Umbilical cord (tissue), 2 donors: Measurements from ENCODE around the gene KLRC4. TPM values are rescaled to one million over a fixed set of nuclear protein-coding genes. Genes with fewer than 3 reads are reported as not detected.
"Not testable (repeated sequence)": the region's sequence is repeated elsewhere in the genome, so short reads cannot be mapped to it uniquely, and the experiment has no call there.

Source experiments
- DNase-seq: peaks from one replicate; pipeline ENCODE4 v3.0.0-alpha.2; 2015; ENCODE audit warnings: low spot score
- total RNA-seq: library from RNA; depleted of rRNA; stranded (reverse); fragments of >200 nt; gene quantifications from one replicate; pipeline ENCODE4 v1.2.3, GENCODE V29; 2014; ENCODE audit warnings: low replicate concordance; ENCODE audit not compliant: insufficient read depth

KLRC4 gene
- total RNA-seq, 1 donor from 2014 or later: 12.8 TPM

DNA sequence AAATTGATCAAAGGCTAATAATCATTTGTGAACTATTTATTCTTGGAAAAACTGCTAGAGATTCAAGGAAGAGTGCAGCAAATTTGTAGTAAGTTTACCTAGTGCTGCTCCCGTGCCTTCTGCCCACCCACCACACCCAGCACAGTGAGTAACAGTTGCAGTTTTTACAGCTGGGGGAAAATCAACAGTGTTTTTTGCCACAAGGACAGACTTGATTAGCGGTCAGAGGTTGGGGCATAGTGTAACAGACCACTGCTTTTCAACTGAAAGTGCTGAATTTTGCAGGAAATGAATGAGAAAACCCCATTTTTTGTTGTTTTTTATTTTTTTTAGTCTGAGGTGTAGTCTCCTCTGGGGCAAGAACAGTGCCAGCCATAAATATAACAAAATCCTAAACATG lies 12.3 kb downstream of the KLRC4 start:
- DNase-seq: no peak

DNA sequence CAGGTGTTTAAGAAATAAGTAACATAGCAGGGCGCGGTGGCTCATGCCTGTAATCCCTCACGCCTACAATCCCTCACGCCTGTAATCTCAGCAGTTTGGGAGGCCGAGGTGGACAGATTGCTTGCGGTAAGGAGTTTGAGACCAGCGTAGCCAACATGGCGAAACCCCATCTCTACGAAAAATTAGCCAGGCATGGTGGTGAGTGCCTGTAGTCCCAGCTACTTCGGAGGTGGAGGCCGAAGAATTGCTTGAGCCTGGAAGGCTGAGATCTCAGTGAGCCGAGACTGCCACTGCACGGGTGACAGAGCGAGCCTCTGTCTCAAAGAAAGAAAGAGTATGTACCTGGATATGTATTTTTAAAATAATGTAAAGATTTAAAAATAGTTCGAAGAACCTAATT lies 13.4 kb downstream of the KLRC4 start:
- DNase-seq: not testable (repeated sequence)

DNA sequence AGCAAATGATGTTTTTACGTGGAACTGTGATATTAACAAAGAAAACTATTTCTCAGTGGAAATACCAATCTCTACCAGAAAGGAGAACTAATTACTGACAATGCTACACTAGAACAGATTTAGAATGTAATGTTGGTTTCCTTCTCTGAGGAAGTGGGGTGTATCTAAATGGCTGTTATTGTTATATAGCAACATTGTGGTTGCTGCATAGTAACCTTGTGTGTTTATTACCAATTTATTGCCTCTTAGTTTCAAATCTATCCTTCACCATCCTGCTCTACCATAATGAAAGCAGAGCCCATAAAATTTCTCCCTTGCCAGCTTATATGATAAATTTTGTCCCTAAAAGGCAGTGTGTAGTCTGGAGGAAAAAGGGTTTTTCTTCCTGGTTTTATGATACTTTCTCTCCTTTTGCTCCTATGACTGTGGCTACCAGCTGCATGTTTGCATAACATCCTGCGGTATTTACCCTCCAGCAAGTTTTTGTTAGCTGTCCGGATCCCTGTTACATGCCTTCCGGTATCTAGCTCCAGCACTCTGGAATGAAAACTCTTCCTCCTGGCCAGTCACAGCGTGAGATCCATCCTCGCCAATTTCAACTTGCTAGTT lies 14.1 kb downstream of the KLRC4 start:
- peak; percentile 46 for DNase-seq

DNA sequence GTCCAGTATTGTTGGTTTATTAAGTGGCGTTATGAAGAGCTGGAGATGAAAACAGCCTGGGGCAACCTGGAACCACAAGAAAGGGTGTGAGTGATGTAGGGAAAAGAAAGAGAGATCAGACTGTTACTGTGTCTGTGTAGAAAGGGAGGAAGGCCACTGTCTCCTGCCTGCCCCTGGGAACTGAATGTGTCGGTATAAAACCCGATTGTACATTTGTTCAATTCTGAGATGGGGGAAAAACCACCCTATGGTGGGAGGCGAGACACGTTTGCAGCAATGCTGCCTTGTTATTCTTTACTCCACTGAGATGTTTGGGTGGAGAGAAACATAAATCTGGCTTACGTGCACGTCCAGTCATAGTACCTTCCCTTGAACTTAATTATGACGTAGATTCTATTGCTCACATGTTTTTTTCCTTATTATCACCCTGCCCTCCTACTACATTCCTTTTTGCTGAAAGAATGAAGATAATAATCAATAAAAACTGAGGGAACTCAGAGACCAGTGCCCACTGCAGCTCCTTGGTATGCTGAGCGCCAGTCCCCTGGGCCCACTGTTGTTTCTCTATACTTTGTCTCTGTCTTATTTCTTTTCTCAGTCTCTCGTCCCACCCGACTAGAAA lies 14.9 kb downstream of the KLRC4 start:
- DNase-seq: not testable (repeated sequence)

DNA sequence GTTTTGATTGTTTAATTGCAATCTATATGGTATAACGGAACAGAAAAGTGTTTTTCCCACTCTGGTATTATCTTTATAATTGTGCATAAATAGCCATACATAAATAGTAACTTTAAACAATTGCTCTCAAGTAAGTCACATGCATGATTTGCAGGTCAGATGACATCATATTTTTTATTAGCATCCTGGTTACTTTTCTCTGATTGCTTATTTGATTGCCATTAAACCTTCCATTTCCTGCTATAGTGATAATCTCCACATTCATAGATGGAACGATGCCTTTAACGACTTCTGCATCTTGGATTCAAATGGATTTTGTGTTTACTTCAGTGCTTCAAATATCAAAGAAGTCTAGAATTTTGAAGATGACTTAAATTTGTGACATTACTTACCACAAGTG lies 16.3 kb downstream of the KLRC4 start:
- DNase-seq: no peak

DNA sequence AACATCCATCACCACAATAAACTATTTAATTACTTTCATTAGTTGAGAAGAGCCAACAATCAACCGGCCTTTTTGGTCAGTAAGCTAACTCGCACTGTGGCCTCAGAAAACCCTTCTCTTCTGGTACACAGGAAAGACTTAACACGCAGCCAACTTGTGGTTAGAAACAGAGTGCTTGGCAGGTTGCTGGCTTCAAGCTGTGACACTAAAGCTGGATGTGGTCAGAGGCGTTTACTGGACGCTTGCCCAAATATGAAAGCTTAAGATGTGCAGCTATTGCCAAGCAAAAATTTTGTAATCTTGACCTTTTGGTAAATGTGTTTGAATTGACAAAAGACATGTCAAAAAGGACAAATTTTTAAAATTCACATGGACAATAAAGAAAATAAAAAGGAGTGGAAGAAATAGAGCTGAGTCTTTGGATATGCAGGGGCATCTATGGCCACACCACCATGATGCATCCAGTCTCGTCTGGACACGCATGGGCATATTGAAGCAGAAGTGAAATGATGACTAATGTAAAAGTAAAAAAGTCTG lies 17.1 kb downstream of the KLRC4 start:
- DNase-seq: peak; percentile 28

DNA sequence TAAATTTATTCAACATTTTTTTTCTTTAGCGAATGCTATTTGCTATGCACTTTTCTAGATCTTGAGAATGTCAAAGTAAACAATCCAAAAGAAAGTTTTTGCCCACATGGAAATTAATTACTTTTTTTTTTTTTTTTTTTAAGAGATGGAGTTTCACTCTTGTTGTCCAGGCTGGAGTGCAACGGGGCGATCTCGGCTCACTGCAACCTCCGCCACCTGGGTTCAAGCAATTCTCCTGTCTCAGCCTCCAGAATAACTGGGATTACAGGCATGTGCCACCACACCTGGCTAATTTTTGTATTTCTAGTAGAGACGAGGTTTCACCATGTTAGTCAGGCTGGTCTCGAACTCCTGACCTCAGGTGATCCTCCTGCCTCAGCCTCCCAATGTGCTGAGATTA lies 18.6 kb downstream of the KLRC4 start:
- DNase-seq: not testable (repeated sequence)

DNA sequence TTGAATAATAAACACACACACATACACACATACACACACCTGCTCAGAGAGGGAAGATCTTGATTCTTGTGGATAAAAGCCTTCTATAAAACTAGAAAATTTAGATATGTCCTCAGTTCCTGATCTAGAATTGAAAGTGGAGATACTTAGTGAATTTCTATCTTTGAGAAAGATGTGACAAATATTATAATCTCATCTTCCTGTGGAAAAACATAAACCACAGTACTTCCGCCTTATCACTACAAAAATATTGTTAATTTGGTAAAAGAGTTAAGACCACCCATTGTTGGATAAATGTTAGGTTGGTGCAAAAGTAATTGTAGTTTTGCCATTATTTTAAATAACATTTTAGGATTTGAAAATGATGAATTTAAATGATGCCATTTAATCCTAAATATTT lies 19.7 kb downstream of the KLRC4 start, which contains the start of gene KLRK1:
Gene KLRK1 (minus strand): TSS at position 138 of the 400 bp plus-strand sequence. CDS start 1,231 bp downstream, outside the sequence.
- DNase-seq: no peak

DNA sequence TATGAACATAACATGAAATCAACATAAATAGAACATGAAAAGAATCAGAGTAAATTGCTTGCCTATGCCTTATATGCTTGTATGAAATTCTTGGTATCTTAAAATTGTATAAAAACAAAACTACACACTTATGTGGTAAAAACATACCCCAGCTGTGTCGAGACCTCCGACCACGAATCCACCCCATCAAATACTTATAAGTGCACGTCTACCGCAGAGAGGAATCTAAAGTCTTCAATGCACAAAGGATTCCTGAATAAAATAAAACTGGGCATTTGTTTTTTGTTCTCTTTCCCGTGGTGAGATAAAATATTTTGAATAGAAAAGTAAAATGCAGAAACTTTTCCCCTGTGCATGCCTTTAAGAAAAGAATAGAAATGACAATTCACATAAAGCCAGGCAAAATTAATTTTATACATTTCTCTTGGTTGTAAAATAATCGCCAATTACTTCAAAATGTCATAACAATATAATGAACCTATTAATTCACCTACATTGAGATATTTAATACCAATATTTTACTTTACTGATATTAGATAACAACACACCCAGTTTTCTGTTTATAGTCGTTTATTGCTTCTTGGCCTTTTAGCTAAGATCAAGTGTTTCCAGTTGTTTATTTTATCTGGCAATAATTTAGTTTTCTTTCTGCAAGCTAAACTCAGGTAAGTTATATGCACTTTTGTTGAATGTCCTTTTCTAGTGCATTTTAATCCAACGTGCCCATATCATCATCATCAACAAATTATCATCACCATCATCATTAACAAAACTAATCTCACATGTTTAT lies 20.7 kb downstream of the KLRC4 start:
- DNase-seq: no peak

DNA sequence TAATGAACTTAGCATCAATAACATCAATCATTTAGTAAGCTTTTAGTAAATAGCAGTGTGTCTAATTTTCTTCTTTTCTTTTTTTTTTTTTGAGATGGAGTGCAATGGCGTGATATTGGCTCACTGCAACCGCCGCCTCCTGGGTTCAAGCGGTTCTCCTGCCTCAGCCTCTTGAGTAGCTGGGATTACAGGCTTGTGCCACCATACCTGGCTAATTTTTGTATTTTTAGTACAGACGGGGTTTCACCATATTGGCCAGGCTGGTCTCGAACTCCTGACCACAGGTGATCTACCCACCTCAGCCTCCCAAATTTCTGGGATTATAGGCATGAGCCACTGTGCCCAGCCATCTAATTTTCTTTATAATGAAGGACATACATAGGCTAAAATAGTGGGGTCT lies 22.1 kb downstream of the KLRC4 start:
- DNase-seq: not testable (repeated sequence)

DNA sequence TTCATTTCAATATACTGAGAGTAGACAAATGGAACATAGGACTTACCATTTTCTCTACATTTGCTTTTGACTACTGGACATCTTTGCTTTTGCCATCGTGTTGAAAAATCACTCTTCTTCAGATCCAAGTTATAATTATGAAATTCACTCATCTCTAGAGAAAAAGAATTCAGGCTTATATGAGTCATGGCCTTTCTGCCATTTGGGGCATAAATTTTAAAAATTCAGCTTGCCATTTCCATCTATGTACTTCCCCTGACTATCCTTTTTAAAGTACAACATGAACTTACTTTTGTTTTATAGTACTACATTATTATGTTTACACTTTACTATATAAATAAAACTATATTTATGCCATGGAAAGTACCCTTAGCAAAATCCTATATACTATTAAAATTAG lies 22.7 kb downstream of the KLRC4 start:
- DNase-seq: no peak

DNA sequence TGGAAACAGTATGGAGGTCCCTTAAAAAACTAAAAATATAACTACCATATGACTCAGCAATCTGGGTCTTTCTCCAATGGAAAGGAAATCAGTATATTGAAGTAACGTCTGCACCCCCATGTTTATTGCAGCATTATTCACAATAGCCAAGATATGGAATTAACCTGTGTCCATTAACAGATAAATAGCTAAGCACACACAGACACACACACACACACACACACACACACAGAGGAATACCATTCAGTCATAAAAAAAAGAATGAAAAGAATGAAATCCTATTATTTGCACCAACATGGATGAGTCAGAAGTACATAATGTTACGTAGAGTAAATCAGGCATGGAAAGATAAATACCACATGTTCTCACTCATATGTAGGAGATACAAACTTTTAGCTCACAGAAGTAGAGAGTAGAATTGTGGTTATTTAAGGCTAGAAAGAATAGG lies 24.4 kb downstream of the KLRC4 start:
- DNase-seq: no peak

DNA sequence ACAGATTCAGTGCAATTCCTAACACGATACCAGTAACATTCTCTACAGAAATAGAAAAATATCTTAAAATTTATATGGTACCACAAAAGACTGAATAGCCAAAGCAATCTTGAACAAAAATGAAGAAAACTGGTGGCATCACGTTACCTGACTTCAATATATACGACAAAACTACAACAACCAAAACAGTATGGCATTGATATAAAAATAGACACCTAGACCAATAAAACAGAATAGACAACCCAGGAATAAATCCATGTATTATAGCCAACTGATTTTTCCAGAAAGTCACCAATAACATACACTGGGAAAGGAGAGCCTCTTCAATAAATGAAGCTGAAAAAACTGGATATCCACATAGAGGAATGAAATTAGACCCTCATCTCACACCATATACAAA lies 25.4 kb downstream of the KLRC4 start:
- DNase-seq: no peak

DNA sequence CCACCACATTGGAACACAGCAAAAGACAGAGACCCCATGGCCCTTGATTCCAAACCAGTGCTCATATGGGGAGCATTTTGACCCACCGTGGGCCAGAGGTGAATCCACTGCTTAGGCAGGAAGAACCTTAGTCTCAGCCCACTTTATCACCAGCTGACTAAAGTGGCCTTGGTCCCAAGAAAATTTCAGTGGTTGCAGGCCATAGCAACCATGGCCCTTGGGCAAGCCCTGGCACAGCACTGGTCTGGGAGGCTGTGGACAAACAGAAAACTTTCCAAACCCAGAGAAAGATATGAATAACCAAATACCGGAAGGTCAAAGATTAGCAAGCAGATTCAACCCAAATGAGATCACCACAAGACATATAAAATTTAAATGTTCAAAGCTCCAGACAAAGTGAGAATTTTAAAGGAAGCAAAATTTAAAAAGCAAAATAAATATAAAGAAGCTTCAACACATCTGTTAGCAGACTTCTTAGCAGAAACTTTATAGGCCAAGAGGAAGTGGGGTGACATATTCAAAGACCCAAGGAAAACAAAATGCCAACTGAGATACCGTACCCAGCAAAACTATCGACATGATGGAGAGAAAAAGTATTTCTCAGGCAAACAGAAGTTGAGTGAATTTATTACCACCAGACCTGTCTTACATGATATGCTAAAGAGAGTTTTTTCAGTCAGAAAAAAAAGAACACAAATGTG lies 27.5 kb downstream of the KLRC4 start:
- DNase-seq: no peak

DNA sequence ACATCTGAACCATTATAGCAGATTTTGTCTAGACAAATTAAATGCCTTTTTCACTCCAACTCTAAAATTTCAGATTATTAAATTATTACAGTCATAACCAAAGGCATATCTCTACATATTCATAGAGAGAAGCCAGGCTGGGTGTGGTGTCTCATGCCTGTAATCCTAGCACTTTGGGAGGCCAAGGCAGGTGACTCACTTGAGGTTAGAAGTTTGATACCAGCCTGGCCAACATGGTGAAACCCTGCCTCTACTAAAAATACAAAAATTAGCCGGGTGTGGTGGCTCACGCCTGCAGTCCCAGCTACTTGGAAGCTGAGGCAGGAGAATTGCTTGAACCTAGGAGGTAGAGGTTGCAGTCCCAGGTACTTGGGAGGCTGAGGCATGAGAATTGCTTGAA lies 30.8 kb downstream of the KLRC4 start:
- not testable (repeated sequence) for DNase-seq

DNA sequence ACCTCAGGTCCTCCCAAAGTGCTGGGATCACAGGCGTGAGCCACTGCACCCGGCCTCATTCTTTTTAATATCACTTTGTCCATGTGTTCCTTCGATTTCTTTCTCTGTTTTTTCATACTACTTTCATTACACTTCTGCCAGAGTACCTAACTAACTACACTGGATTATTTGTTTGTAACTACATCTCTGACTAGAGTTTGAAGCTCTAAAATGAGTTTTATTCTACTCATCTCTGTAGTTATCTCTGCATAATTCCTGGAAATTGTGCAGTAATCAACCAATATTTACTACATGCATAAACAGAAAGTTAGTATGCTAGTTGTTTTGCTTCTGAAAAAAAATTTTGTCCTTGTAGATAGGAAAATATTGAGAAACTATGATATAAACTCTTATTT lies 34.9 kb downstream of the KLRC4 start:
- DNase-seq: no peak

DNA sequence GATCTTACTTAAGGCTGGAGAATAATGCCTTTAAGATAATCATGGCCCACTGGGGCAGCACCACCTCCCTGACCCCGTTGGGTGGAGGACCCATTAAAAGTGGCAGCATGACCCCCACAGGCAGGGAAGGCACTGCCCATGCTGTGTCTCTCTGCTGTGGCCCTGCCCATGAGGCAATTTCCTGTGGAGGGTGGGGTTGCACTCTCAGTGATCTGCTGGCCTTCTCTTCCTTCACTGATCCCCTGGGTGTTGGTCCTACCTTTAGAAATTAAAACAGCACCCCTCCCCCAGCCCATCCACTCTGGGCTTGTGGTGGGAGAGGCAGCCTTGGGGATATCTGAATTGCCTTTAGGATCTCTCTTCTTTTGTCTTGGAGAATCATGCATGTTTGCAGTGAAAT lies 37.0 kb downstream of the KLRC4 start:
- DNase-seq: no peak

DNA sequence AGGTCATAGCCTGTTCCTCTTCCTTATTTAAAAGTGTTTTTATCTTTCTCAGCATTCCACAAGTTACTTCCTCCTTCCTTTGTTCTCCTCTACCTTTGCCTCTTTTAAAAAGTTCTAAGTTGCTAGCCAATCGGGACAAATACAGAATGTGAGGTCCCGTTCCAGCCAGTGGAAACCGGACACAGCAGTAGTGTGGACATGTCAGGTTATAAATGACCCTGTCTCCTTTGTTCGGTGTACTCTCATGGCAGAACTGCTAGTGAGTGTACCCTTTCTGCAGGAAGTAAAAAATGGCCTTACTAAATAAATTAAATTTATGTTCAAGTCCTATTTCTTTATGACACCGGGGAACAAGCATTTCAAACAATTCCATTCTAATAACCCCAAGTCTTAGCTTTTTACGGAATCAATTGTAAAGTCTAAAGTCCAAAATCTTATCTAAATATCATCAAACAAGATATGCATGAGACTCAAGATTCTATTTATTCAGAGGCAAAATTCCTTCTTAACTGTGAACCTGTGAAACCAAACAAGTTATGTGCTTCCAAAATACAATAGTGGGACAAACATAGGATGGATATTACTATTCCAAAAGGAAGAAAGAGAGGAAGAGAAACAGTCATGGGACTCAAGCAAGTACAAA lies 37.5 kb downstream of the KLRC4 start:
- DNase-seq: not testable (repeated sequence)

DNA sequence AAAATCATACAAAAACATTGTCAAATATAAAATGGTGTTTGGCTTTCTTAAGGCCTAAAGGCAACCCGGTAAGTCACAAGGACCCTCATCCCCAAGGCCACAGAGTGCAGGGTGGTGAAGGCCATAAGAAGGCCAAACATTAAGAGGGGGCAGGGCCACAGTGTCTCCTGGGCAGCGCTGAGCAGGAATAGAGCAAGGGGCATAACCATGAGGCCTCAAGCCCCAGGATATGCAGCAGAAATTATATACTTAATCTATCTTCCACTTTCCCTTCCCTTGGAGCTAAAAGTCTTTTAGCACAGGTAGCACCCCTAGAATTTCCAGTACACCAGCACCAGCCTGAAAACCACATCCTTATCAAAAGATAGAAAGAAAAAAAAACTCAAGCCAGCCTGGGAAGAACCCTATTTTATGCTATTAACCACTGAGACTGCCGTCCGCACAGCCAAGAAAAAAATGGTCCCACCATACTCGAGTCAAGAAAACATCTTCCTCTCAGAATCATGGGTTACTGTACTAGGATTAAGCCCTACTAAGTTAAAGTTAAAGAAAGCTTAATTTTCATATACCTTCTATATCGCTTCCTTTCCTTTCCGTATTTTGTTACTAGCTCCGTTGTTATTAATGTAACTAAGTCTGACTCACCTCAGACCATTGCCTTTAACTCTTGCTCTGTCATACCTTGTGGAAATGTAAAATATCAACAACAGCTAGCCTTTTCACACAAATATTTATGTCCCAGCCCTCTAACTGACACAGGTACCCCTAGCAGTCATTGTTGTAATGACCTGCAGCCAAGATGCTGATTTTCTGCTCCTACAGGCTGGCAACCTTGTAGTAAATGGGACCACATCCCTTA lies 39.8 kb downstream of the KLRC4 start:
- DNase-seq: no peak
